ENCODE results near the gene CHRDL1.

DNA sequence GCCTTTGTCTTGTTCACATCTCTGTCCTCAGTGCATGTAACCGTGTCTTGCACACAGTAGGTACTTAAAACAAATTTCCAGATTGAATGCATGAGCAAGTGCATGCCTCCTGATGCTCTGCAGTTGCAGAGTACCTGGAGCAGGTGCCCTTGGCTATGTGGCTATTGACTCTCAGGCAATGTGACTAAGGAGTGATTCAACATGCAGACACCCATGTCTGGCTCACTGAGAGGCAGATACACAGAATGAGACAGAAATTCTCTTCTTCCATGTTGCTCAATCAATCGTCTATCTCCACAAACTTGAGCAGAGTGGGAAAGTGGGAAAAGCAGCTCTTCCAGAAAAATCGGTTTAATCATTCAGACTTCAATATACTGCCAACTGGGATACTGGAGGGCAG, 111.0 kb downstream of the CHRDL1 start:
- TF ChIP-seq, protein P1, sequence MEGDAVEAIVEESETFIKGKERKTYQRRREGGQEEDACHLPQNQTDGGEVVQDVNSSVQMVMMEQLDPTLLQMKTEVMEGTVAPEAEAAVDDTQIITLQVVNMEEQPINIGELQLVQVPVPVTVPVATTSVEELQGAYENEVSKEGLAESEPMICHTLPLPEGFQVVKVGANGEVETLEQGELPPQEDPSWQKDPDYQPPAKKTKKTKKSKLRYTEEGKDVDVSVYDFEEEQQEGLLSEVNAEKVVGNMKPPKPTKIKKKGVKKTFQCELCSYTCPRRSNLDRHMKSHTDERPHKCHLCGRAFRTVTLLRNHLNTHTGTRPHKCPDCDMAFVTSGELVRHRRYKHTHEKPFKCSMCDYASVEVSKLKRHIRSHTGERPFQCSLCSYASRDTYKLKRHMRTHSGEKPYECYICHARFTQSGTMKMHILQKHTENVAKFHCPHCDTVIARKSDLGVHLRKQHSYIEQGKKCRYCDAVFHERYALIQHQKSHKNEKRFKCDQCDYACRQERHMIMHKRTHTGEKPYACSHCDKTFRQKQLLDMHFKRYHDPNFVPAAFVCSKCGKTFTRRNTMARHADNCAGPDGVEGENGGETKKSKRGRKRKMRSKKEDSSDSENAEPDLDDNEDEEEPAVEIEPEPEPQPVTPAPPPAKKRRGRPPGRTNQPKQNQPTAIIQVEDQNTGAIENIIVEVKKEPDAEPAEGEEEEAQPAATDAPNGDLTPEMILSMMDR (IDR thresholded peaks at IDR 0.05) = no peak
- no peak for TF ChIP-seq POLR2A (IDR thresholded peaks at IDR 0.05)
